ENCODE results near the gene FCRL1. TPM values are rescaled to one million over a fixed set of nuclear protein-coding genes. Genes with fewer than 3 reads are reported as not detected.

The FCRL1 gene
- total RNA-seq, 1 donor from 2014 or later = not detected

GRCh38 chr1:157820299-157820698 is 379 bp upstream of the FCRL1 start:
- H3K27me3 ChIP-seq (ENCODE audit: control insufficient read depth, insufficient read depth, low read length) = no peaks in the 10 kb centered on the region
- no peak for FAIRE-seq
- no peaks in the 10 kb centered on the region for H3K36me3 ChIP-seq (ENCODE audit: control insufficient read depth, insufficient read depth, low read length)
- no peak for TF ChIP-seq CTCF (IDR thresholded peaks at IDR 0.05; ENCODE audit: insufficient read depth, low read length, severe bottlenecking)
- no peak overlapping the region for H3K4me3 ChIP-seq (ENCODE audit: low read depth, low read length)
- no peak for DNase-seq (ENCODE audit: low read depth)

- DNase-seq (ENCODE audit: low read depth) (no peak), FAIRE-seq (no peak)
- Histone ChIP-seq H3K4me3 (ENCODE audit: low read depth, low read length) (no peak overlapping the region), H3K27me3 (ENCODE audit: control insufficient read depth, insufficient read depth, low read length) (no peaks in the 10 kb centered on the region), H3K36me3 (ENCODE audit: control insufficient read depth, insufficient read depth, low read length) (no peaks in the 10 kb centered on the region)
- no peak for TF ChIP-seq CTCF (IDR thresholded peaks at IDR 0.05; ENCODE audit: insufficient read depth, low read length, severe bottlenecking)
Observed at GRCh38 chr1:157819215-157819614, 705 bp downstream of the FCRL1 start.

GRCh38 chr1:157813269-157813668 is 6.7 kb downstream of the FCRL1 start:
- no peak for TF ChIP-seq CTCF (IDR thresholded peaks at IDR 0.05; ENCODE audit: insufficient read depth, low read length, severe bottlenecking)
- Histone ChIP-seq H3K27me3 (ENCODE audit: control insufficient read depth, insufficient read depth, low read length) (no peaks in the 10 kb centered on the region), H3K36me3 (ENCODE audit: control insufficient read depth, insufficient read depth, low read length) (no peaks in the 10 kb centered on the region), H3K4me3 (ENCODE audit: low read depth, low read length) (no peak overlapping the region)
- DNase-seq (ENCODE audit: low read depth) (no peak), FAIRE-seq (no peak)

- Histone ChIP-seq H3K27me3 (ENCODE audit: control insufficient read depth, insufficient read depth, low read length) (no peaks in the 10 kb centered on the region), H3K36me3 (ENCODE audit: control insufficient read depth, insufficient read depth, low read length) (no peaks in the 10 kb centered on the region), H3K4me3 (ENCODE audit: low read depth, low read length) (no peak overlapping the region)
- DNase-seq (ENCODE audit: low read depth) (no peak), FAIRE-seq (no peak)
- TF ChIP-seq CTCF (IDR thresholded peaks at IDR 0.05; ENCODE audit: insufficient read depth, low read length, severe bottlenecking) = no peak
Observed at GRCh38 chr1:157806431-157807149, 13.3 kb downstream of the FCRL1 start.

- no peak overlapping the region for H3K4me3 ChIP-seq (ENCODE audit: low read depth, low read length)
- no peaks in the 10 kb centered on the region for H3K27me3 ChIP-seq (ENCODE audit: control insufficient read depth, insufficient read depth, low read length)
- no peaks in the 10 kb centered on the region for H3K36me3 ChIP-seq (ENCODE audit: control insufficient read depth, insufficient read depth, low read length)
- no peak for TF ChIP-seq CTCF (IDR thresholded peaks at IDR 0.05; ENCODE audit: insufficient read depth, low read length, severe bottlenecking)
- DNase-seq (ENCODE audit: low read depth) (no peak), FAIRE-seq (no peak)
Observed at GRCh38 chr1:157803851-157804250, 16.1 kb downstream of the FCRL1 start.

- Histone ChIP-seq H3K36me3 (ENCODE audit: control insufficient read depth, insufficient read depth, low read length) (no peaks in the 10 kb centered on the region), H3K27me3 (ENCODE audit: control insufficient read depth, insufficient read depth, low read length) (no peaks in the 10 kb centered on the region), H3K4me3 (ENCODE audit: low read depth, low read length) (no peak overlapping the region)
- no peak for TF ChIP-seq CTCF (IDR thresholded peaks at IDR 0.05; ENCODE audit: insufficient read depth, low read length, severe bottlenecking)
- DNase-seq (ENCODE audit: low read depth) (no peak), FAIRE-seq (no peak)
Observed at GRCh38 chr1:157799996-157800395, 19.9 kb downstream of the FCRL1 start.

Data from bronchial epithelial cell (primary cell).